ENCODE measurements around the gene FOXO1.
"Not testable (repeated sequence)": the region's sequence is repeated elsewhere in the genome, so short reads cannot be mapped to it uniquely, and the experiment has no call there.

The FOXO1 gene

GRCh38 chr13:40664350-40665125 is 1.9 kb downstream of the FOXO1 start:
- Histone ChIP-seq H3K4me1 (ENCODE audit: insufficient read depth, low read length) (peaks cover 40% of the 10 kb centered on the region), H3K9me3 (ENCODE audit: low read length) (no peaks in the 10 kb centered on the region), H3K27ac (ENCODE audit: low read depth, low read length) (peak overlapping the region; percentile 98), H3K36me3 (ENCODE audit: insufficient read depth, low read length) (no peaks in the 10 kb centered on the region), H3K4me3 (ENCODE audit: low read depth in 1 of 2, low read length in 2 of 2) (peak overlapping the region; percentile 84 to 87), H3K27me3 (ENCODE audit: control insufficient read depth in 1 of 2, insufficient read depth in 2 of 2, low read length in 2 of 2) (no peaks in the 10 kb centered on the region), H3K9ac (ENCODE audit: low read length) (peak overlapping the region; percentile 78)

GRCh38 chr13:40664100-40664349 is 2.4 kb downstream of the FOXO1 start:
- not testable (repeated sequence) for H3K9me3 ChIP-seq (ENCODE audit: low read length); H3K27me3 ChIP-seq (ENCODE audit: control insufficient read depth in 1 of 2, insufficient read depth in 2 of 2, low read length in 2 of 2); H3K36me3 ChIP-seq (ENCODE audit: insufficient read depth, low read length)
- peaks cover 41% of the 10 kb centered on the region for H3K4me1 ChIP-seq (ENCODE audit: insufficient read depth, low read length)
- peak overlapping the region; percentile 68 for H3K9ac ChIP-seq (ENCODE audit: low read length)
- peak overlapping the region; percentile 84 to 87 for H3K4me3 ChIP-seq (ENCODE audit: low read depth in 1 of 2, low read length in 2 of 2)
- peak overlapping the region; percentile 98 for H3K27ac ChIP-seq (ENCODE audit: low read depth, low read length)

GRCh38 chr13:40662866-40663265 is 3.6 kb downstream of the FOXO1 start:
- Histone ChIP-seq H3K27ac (ENCODE audit: low read depth, low read length) (peak overlapping the region; percentile 98), H3K9me3 (ENCODE audit: low read length) (no peaks in the 10 kb centered on the region), H3K9ac (ENCODE audit: low read length) (no peak overlapping the region), H3K27me3 (ENCODE audit: control insufficient read depth in 1 of 2, insufficient read depth in 2 of 2, low read length in 2 of 2) (no peaks in the 10 kb centered on the region), H3K36me3 (ENCODE audit: insufficient read depth, low read length) (no peaks in the 10 kb centered on the region), H3K4me1 (ENCODE audit: insufficient read depth, low read length) (peaks cover 45% of the 10 kb centered on the region), H3K4me3 (ENCODE audit: low read depth in 1 of 2, low read length in 2 of 2) (no peak overlapping the region)

GRCh38 chr13:40661875-40662665 is 4.4 kb downstream of the FOXO1 start:
- H3K27ac ChIP-seq (ENCODE audit: low read depth, low read length) = no peak overlapping the region

GRCh38 chr13:40660692-40661091 is 5.7 kb downstream of the FOXO1 start:
- peaks cover 56% of the 10 kb centered on the region for H3K4me1 ChIP-seq (ENCODE audit: insufficient read depth, low read length)
- H3K27me3 ChIP-seq (ENCODE audit: control insufficient read depth in 1 of 2, insufficient read depth in 2 of 2, low read length in 2 of 2) = no peaks in the 10 kb centered on the region
- H3K36me3 ChIP-seq (ENCODE audit: insufficient read depth, low read length) = no peaks in the 10 kb centered on the region
- H3K9me3 ChIP-seq (ENCODE audit: low read length) = no peaks in the 10 kb centered on the region
- no peak overlapping the region for H3K4me3 ChIP-seq (ENCODE audit: low read depth in 1 of 2, low read length in 2 of 2)
- H3K27ac ChIP-seq (ENCODE audit: low read depth, low read length) = no peak overlapping the region
- no peak overlapping the region for H3K9ac ChIP-seq (ENCODE audit: low read length)

More at GRCh38 chr13:40661875-40662665, 4.4 kb downstream of the FOXO1 start:
- no peaks in the 10 kb centered on the region for H3K9me3 ChIP-seq (ENCODE audit: low read length)
- H3K4me1 ChIP-seq (ENCODE audit: insufficient read depth, low read length) = peaks cover 53% of the 10 kb centered on the region
- H3K27me3 ChIP-seq (ENCODE audit: control insufficient read depth in 1 of 2, insufficient read depth in 2 of 2, low read length in 2 of 2) = no peaks in the 10 kb centered on the region
- H3K9ac ChIP-seq (ENCODE audit: low read length) = no peak overlapping the region
- H3K36me3 ChIP-seq (ENCODE audit: insufficient read depth, low read length) = no peaks in the 10 kb centered on the region
- no peak overlapping the region for H3K4me3 ChIP-seq (ENCODE audit: low read depth in 1 of 2, low read length in 2 of 2)

GRCh38 chr13:40660141-40660664 is 6.2 kb downstream of the FOXO1 start:
- H3K4me1 ChIP-seq (ENCODE audit: insufficient read depth, low read length) = peaks cover 56% of the 10 kb centered on the region
- no peak overlapping the region for H3K27ac ChIP-seq (ENCODE audit: low read depth, low read length)
- H3K9me3 ChIP-seq (ENCODE audit: low read length) = no peaks in the 10 kb centered on the region
- no peaks in the 10 kb centered on the region for H3K27me3 ChIP-seq (ENCODE audit: control insufficient read depth in 1 of 2, insufficient read depth in 2 of 2, low read length in 2 of 2)
- H3K4me3 ChIP-seq (ENCODE audit: low read depth in 1 of 2, low read length in 2 of 2) = no peak overlapping the region
- no peaks in the 10 kb centered on the region for H3K36me3 ChIP-seq (ENCODE audit: insufficient read depth, low read length)
- H3K9ac ChIP-seq (ENCODE audit: low read length) = no peak overlapping the region

GRCh38 chr13:40657951-40658350 is 8.5 kb downstream of the FOXO1 start:
- no peak overlapping the region for H3K4me3 ChIP-seq (ENCODE audit: low read depth in 1 of 2, low read length in 2 of 2)
- H3K27ac ChIP-seq (ENCODE audit: low read depth, low read length) = no peak overlapping the region
- H3K9me3 ChIP-seq (ENCODE audit: low read length) = no peaks in the 10 kb centered on the region
- no peak overlapping the region for H3K9ac ChIP-seq (ENCODE audit: low read length)
- no peaks in the 10 kb centered on the region for H3K27me3 ChIP-seq (ENCODE audit: control insufficient read depth in 1 of 2, insufficient read depth in 2 of 2, low read length in 2 of 2)
- peaks cover 58% of the 10 kb centered on the region for H3K4me1 ChIP-seq (ENCODE audit: insufficient read depth, low read length)
- H3K36me3 ChIP-seq (ENCODE audit: insufficient read depth, low read length) = no peaks in the 10 kb centered on the region

GRCh38 chr13:40657307-40657706 is 9.1 kb downstream of the FOXO1 start:
- no peaks in the 10 kb centered on the region for H3K27me3 ChIP-seq (ENCODE audit: control insufficient read depth in 1 of 2, insufficient read depth in 2 of 2, low read length in 2 of 2)
- no peak overlapping the region for H3K27ac ChIP-seq (ENCODE audit: low read depth, low read length)
- H3K36me3 ChIP-seq (ENCODE audit: insufficient read depth, low read length) = no peaks in the 10 kb centered on the region
- peaks cover 52% of the 10 kb centered on the region for H3K4me1 ChIP-seq (ENCODE audit: insufficient read depth, low read length)
- H3K9me3 ChIP-seq (ENCODE audit: low read length) = no peaks in the 10 kb centered on the region
- H3K9ac ChIP-seq (ENCODE audit: low read length) = no peak overlapping the region
- H3K4me3 ChIP-seq (ENCODE audit: low read depth in 1 of 2, low read length in 2 of 2) = no peak overlapping the region

- Histone ChIP-seq H3K27ac (ENCODE audit: low read depth, low read length) (no peak overlapping the region), H3K9ac (ENCODE audit: low read length) (no peak overlapping the region), H3K4me3 (ENCODE audit: low read depth in 1 of 2, low read length in 2 of 2) (no peak overlapping the region), H3K9me3 (ENCODE audit: low read length) (no peaks in the 10 kb centered on the region), H3K36me3 (ENCODE audit: insufficient read depth, low read length) (no peaks in the 10 kb centered on the region), H3K4me1 (ENCODE audit: insufficient read depth, low read length) (peaks cover 49% of the 10 kb centered on the region), H3K27me3 (ENCODE audit: control insufficient read depth in 1 of 2, insufficient read depth in 2 of 2, low read length in 2 of 2) (no peaks in the 10 kb centered on the region)
Measured at GRCh38 chr13:40656358-40656757, 10.1 kb downstream of the FOXO1 start.

GRCh38 chr13:40653527-40654318 is 12.7 kb downstream of the FOXO1 start:
- no peak overlapping the region for H3K27ac ChIP-seq (ENCODE audit: low read depth, low read length)

GRCh38 chr13:40652588-40652940 is 13.9 kb downstream of the FOXO1 start:
- Histone ChIP-seq H3K4me3 (ENCODE audit: low read depth in 1 of 2, low read length in 2 of 2) (no peak overlapping the region), H3K27me3 (ENCODE audit: control insufficient read depth in 1 of 2, insufficient read depth in 2 of 2, low read length in 2 of 2) (no peaks in the 10 kb centered on the region), H3K4me1 (ENCODE audit: insufficient read depth, low read length) (peaks cover 45% of the 10 kb centered on the region), H3K9me3 (ENCODE audit: low read length) (no peaks in the 10 kb centered on the region), H3K27ac (ENCODE audit: low read depth, low read length) (no peak overlapping the region), H3K36me3 (ENCODE audit: insufficient read depth, low read length) (no peaks in the 10 kb centered on the region), H3K9ac (ENCODE audit: low read length) (no peak overlapping the region)

More at GRCh38 chr13:40653527-40654318, 12.7 kb downstream of the FOXO1 start:
- Histone ChIP-seq H3K4me1 (ENCODE audit: insufficient read depth, low read length) (peaks cover 44% of the 10 kb centered on the region), H3K9me3 (ENCODE audit: low read length) (no peaks in the 10 kb centered on the region), H3K27me3 (ENCODE audit: control insufficient read depth in 1 of 2, insufficient read depth in 2 of 2, low read length in 2 of 2) (no peaks in the 10 kb centered on the region), H3K9ac (ENCODE audit: low read length) (no peak overlapping the region), H3K36me3 (ENCODE audit: insufficient read depth, low read length) (no peaks in the 10 kb centered on the region), H3K4me3 (ENCODE audit: low read depth in 1 of 2, low read length in 2 of 2) (no peak overlapping the region)
